ENCODE measurements around the gene SAMD15.
"Not testable (repeated sequence)": the region's sequence is repeated elsewhere in the genome, so short reads cannot be mapped to it uniquely, and the experiment has no call there.

Gene SAMD15

DNA sequence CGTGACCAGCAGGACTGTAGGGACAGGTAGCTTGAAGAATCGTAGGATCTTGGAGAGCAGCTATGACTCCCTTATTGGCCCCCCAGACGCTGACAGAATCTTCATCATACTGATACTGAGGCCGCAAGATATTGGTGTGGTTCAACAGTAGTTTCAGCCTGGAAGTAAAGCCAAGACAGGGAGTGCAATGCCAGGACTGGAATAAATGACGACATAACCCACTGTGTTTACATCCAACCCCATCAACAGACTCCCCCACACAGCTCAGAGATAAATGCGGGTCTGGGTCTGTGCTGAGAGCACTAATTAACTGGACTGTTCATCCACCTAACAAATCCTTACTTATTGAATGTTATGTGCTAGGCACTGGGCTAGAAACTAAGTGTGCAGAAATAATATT, 29.5 kb downstream of the SAMD15 start:
- Histone ChIP-seq H3K27ac (ENCODE audit: low read length, poor library complexity, severe bottlenecking) (no peak overlapping the region), H3K4ac (ENCODE audit: low read depth in 1 of 2, low read length in 2 of 2) (no peak overlapping the region), H3K9me3 (ENCODE audit: control insufficient read depth, low read length) (no peaks in the 10 kb centered on the region), H3K18ac (ENCODE audit: low read depth in 1 of 2, low read length in 2 of 2) (no peak overlapping the region), H2BK12ac (ENCODE audit: low read length in 2 of 2) (no peak overlapping the region), H2BK120ac (ENCODE audit: low read depth, low read length) (no peak overlapping the region), H3K4me2 (ENCODE audit: low read length, poor library complexity, severe bottlenecking) (no peak overlapping the region), H3K36me3 (ENCODE audit: control insufficient read depth in 1 of 2, insufficient read depth in 2 of 2, low read depth in 1 of 2, low read length in 2 of 2) (peaks cover 0 to 3% of the 10 kb centered on the region in 2 experiments), H3K23ac (ENCODE audit: low read length in 2 of 2) (no peak overlapping the region), H3K79me1 (replicated peaks; ENCODE audit: low read length, poor library complexity, severe bottlenecking) (no peaks in the 10 kb centered on the region), H3K14ac (ENCODE audit: low read length in 2 of 2) (no peak overlapping the region), H3K9ac (ENCODE audit: low read length) (no peak overlapping the region), H2AFZ (ENCODE audit: low read depth, low read length) (no peak overlapping the region), H4K8ac (ENCODE audit: low read length) (no peak overlapping the region), H3K4me1 (ENCODE audit: control insufficient read depth, insufficient read depth, low read depth, low read length) (no peaks in the 10 kb centered on the region), H3K27me3 (ENCODE audit: control insufficient read depth in 1 of 2, insufficient read depth in 1 of 2, low read length in 2 of 2) (no peaks in the 10 kb centered on the region), H2AK5ac (ENCODE audit: low read length, severe bottlenecking) (no peak overlapping the region), H4K91ac (ENCODE audit: low read length) (no peak overlapping the region), H3K4me3 (ENCODE audit: insufficient read depth in 1 of 2, low read depth in 1 of 2, low read length in 2 of 2) (no peak overlapping the region), H2BK5ac (ENCODE audit: low read depth, low read length, poor library complexity, severe bottlenecking) (no peak overlapping the region), H2BK15ac (ENCODE audit: low read depth, poor library complexity, severe bottlenecking) (no peak overlapping the region)
- no peak for DNase-seq
- 71% methylated on average over 6 of the region's 6 CpGs for WGBS

DNA sequence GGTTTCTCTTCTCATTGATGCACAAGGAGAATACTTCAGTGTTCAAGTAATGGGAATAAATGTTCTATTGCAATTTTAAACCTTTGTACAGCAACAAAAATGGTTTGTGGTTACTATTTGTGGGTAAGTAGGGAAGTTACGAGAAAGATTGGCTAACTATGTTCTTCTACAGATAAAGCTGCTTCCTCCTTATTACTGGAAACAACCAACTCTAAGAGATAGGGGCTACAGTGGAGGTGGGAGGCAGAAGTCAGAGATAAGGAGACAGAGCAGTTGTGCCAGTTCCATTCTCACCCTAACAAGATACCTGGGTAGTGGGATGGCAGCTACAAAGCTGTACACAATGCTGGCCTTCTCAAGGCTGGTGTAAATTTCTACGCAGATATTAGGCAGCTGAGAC, 30.0 kb downstream of the SAMD15 start:
- Histone ChIP-seq H3K9ac (ENCODE audit: low read length) (no peak overlapping the region), H2BK12ac (ENCODE audit: low read length in 2 of 2) (no peak overlapping the region)
- WGBS = 100% methylated on average over 1 of the region's 2 CpGs

DNA sequence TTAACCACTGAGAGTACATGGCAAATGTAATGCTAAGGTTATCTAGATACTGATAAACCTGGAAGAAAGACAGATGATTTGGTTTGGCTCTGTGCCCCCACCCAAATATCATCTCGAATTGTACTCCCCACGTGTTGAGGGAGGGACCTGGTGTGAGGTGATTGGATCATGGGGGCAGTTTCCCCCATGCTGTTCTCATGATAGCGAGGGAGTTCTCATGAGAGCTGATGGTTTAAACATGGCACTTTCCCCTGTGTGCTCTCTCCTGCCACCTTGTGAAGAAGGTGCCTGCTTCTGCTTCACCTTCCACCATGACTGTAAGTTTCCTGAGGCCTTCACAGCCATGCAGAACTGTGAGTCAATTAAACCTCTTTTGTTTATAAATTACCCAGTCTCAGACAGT, 32.0 kb downstream of the SAMD15 start:
- DNase-seq = peak; percentile 11
- Histone ChIP-seq H2AK5ac (ENCODE audit: low read length, severe bottlenecking) (no peak overlapping the region), H2BK12ac (ENCODE audit: low read length in 2 of 2) (no peak overlapping the region), H3K27ac (ENCODE audit: low read length, poor library complexity, severe bottlenecking) (no peak overlapping the region), H3K36me3 (ENCODE audit: control insufficient read depth in 1 of 2, insufficient read depth in 2 of 2, low read depth in 1 of 2, low read length in 2 of 2) (peaks cover 0 to 2% of the 10 kb centered on the region in 2 experiments), H3K27me3 (ENCODE audit: control insufficient read depth in 1 of 2, insufficient read depth in 1 of 2, low read length in 2 of 2) (no peaks in the 10 kb centered on the region), H4K91ac (ENCODE audit: low read length) (no peak overlapping the region), H3K18ac (ENCODE audit: low read depth in 1 of 2, low read length in 2 of 2) (no peak overlapping the region), H2BK15ac (ENCODE audit: low read depth, poor library complexity, severe bottlenecking) (no peak overlapping the region), H3K14ac (ENCODE audit: low read length in 2 of 2) (no peak overlapping the region), H3K4me2 (ENCODE audit: low read length, poor library complexity, severe bottlenecking) (no peak overlapping the region), H4K8ac (ENCODE audit: low read length) (no peak overlapping the region), H3K9me3 (ENCODE audit: control insufficient read depth, low read length) (no peaks in the 10 kb centered on the region), H2BK120ac (ENCODE audit: low read depth, low read length) (no peak overlapping the region), H3K4me3 (ENCODE audit: insufficient read depth in 1 of 2, low read depth in 1 of 2, low read length in 2 of 2) (no peak overlapping the region), H3K23ac (ENCODE audit: low read length in 2 of 2) (no peak overlapping the region), H3K4ac (ENCODE audit: low read depth in 1 of 2, low read length in 2 of 2) (no peak overlapping the region), H2AFZ (ENCODE audit: low read depth, low read length) (no peak overlapping the region), H3K79me1 (replicated peaks; ENCODE audit: low read length, poor library complexity, severe bottlenecking) (no peaks in the 10 kb centered on the region), H2BK5ac (ENCODE audit: low read depth, low read length, poor library complexity, severe bottlenecking) (no peak overlapping the region), H3K4me1 (ENCODE audit: control insufficient read depth, insufficient read depth, low read depth, low read length) (no peaks in the 10 kb centered on the region), H3K9ac (ENCODE audit: low read length) (no peak overlapping the region)
- 49% methylated on average over 3 of the region's 3 CpGs for WGBS

More for the DNA sequence above, 30.0 kb downstream of the SAMD15 start:
- Histone ChIP-seq H2AK5ac (ENCODE audit: low read length, severe bottlenecking) (no peak overlapping the region), H3K36me3 (ENCODE audit: control insufficient read depth in 1 of 2, insufficient read depth in 2 of 2, low read depth in 1 of 2, low read length in 2 of 2) (peaks cover 0 to 3% of the 10 kb centered on the region in 2 experiments), H4K8ac (ENCODE audit: low read length) (no peak overlapping the region), H2BK15ac (ENCODE audit: low read depth, poor library complexity, severe bottlenecking) (no peak overlapping the region), H3K9me3 (ENCODE audit: control insufficient read depth, low read length) (no peaks in the 10 kb centered on the region), H3K27ac (ENCODE audit: low read length, poor library complexity, severe bottlenecking) (no peak overlapping the region), H3K27me3 (ENCODE audit: control insufficient read depth in 1 of 2, insufficient read depth in 1 of 2, low read length in 2 of 2) (no peaks in the 10 kb centered on the region), H3K23ac (ENCODE audit: low read length in 2 of 2) (no peak overlapping the region), H3K4ac (ENCODE audit: low read depth in 1 of 2, low read length in 2 of 2) (no peak overlapping the region), H4K91ac (ENCODE audit: low read length) (no peak overlapping the region), H3K18ac (ENCODE audit: low read depth in 1 of 2, low read length in 2 of 2) (no peak overlapping the region), H3K14ac (ENCODE audit: low read length in 2 of 2) (no peak overlapping the region), H3K4me2 (ENCODE audit: low read length, poor library complexity, severe bottlenecking) (no peak overlapping the region), H3K79me1 (replicated peaks; ENCODE audit: low read length, poor library complexity, severe bottlenecking) (no peaks in the 10 kb centered on the region), H2BK120ac (ENCODE audit: low read depth, low read length) (no peak overlapping the region), H3K4me1 (ENCODE audit: control insufficient read depth, insufficient read depth, low read depth, low read length) (no peaks in the 10 kb centered on the region), H2BK5ac (ENCODE audit: low read depth, low read length, poor library complexity, severe bottlenecking) (no peak overlapping the region), H3K4me3 (ENCODE audit: insufficient read depth in 1 of 2, low read depth in 1 of 2, low read length in 2 of 2) (no peak overlapping the region), H2AFZ (ENCODE audit: low read depth, low read length) (no peak overlapping the region)
- no peak for DNase-seq

DNA sequence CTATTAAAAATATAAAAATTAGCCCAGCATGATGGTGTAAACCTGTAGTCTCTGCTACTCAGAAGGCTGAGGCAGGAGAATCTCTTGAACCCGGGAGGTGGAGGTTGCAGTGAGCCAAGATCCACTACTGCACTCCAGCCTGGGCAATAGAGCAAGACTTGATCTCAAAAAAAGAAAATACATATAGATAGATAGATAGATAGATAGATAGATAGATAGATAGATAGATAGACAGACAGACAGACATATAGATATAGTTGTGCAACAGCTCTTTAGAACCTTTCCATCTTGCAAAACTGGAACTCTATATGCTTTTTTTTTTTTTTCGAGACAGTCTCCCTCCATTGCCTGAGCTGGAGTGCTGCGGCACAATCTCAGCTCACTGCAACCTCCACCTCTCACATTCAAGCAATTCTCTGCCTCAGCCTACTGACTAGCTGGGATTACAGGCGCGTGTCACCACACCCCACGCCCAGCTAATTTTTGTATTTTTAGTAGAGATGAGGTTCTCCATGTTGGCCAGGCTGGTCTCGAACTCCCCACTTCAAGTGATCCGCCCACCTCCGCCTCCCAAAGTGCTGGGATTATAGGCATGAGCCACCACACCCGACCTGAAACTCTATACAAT, 38.3 kb downstream of the SAMD15 start:
- not testable (repeated sequence) for DNase-seq; H2BK5ac ChIP-seq (ENCODE audit: low read depth, low read length, poor library complexity, severe bottlenecking); H2AFZ ChIP-seq (ENCODE audit: low read depth, low read length); H3K27me3 ChIP-seq (ENCODE audit: control insufficient read depth in 1 of 2, insufficient read depth in 1 of 2, low read length in 2 of 2); H3K4me1 ChIP-seq (ENCODE audit: control insufficient read depth, insufficient read depth, low read depth, low read length); H3K36me3 ChIP-seq (ENCODE audit: control insufficient read depth in 1 of 2, insufficient read depth in 2 of 2, low read depth in 1 of 2, low read length in 2 of 2); H3K4me3 ChIP-seq (ENCODE audit: insufficient read depth in 1 of 2, low read depth in 1 of 2, low read length in 2 of 2); H3K4me2 ChIP-seq (ENCODE audit: low read length, poor library complexity, severe bottlenecking); H2BK15ac ChIP-seq (ENCODE audit: low read depth, poor library complexity, severe bottlenecking); H2BK12ac ChIP-seq (ENCODE audit: low read length in 2 of 2); H3K14ac ChIP-seq (ENCODE audit: low read length in 2 of 2); H2AK5ac ChIP-seq (ENCODE audit: low read length, severe bottlenecking); H3K9ac ChIP-seq (ENCODE audit: low read length); H3K23ac ChIP-seq (ENCODE audit: low read length in 2 of 2); H3K27ac ChIP-seq (ENCODE audit: low read length, poor library complexity, severe bottlenecking); H3K4ac ChIP-seq (ENCODE audit: low read depth in 1 of 2, low read length in 2 of 2); H4K91ac ChIP-seq (ENCODE audit: low read length); H4K8ac ChIP-seq (ENCODE audit: low read length); H2BK120ac ChIP-seq (ENCODE audit: low read depth, low read length); H3K79me1 ChIP-seq (replicated peaks; ENCODE audit: low read length, poor library complexity, severe bottlenecking); H3K18ac ChIP-seq (ENCODE audit: low read depth in 1 of 2, low read length in 2 of 2)
- 94% methylated on average over 9 of the region's 10 CpGs for WGBS
- H3K9me3 ChIP-seq (ENCODE audit: control insufficient read depth, low read length) = peaks cover 10% of the 10 kb centered on the region

Data from mesenchymal stem cell (in vitro differentiated cells and primary cell).